DMS153 treated with DMSO at 0.1 percent for 48 hours (cell line): ENCODE results near the gene HS2ST1.
A peak's percentile ranks its signal among the peaks of the same experiment; 100 is the strongest.
"Not testable (repeated sequence)": the region's sequence is repeated elsewhere in the genome, so short reads cannot be mapped to it uniquely, and the experiment has no call there.

Experiments used
- DNase-seq: peaks from one replicate; lab custom pipeline; 2025; ENCODE audit not compliant: unreplicated experiment; lab: John Stamatoyannopoulos, UW

The HS2ST1 gene

DNA sequence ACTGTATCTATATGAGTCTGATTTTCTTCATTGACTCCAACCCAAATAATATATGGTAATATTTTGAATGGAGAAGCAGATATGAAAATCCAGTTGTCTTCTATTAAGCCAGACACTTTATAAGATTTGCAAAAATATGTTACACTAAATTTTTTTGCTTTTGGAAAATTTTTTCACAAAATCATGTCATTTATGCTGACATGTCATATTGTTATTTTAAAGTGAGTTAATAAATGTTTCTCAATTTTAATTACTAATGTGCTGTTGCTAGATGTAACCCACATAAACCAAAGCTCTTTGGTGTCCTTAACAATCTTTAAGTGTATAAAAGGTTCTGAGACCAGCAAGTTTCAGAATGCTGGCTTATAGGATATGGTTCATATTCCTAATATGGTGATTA, 142.5 kb downstream of the HS2ST1 start:
- no peak for DNase-seq

DNA sequence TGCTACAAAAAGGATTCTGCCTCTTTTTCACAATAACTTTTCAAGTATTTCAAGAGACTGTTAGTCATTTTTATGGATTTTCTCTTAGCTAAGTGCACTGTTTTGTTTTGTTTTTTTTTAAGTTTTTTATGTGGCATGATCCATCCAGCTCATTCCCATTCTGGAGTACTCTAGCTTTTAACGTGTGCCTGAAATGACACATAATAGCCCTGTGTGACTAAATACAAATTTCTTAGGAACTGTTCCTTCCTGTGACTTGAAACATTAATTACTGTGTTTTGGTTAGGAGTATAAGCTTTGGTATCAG, 143.9 kb downstream of the HS2ST1 start:
- no peak for DNase-seq

DNA sequence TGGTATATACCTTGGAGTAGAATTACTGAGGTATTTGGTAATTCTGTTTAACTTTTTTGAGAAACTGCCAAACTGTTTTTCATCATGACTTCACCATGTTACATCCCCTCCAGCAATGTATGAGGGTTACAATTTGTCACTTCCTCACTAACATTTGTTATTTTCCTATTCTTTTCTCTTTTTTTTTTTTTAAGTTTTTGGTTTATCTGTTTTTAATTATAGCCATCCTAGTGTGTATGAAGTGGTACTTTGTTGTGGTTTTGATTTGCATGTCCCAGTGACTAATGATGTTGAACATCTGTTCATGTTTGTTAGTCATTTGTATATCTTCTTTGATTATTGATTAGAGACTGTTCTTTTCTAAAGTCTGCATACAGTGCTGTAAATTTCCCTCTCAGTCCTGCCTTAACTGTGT, 147.3 kb downstream of the HS2ST1 start:
- no peak for DNase-seq

DNA sequence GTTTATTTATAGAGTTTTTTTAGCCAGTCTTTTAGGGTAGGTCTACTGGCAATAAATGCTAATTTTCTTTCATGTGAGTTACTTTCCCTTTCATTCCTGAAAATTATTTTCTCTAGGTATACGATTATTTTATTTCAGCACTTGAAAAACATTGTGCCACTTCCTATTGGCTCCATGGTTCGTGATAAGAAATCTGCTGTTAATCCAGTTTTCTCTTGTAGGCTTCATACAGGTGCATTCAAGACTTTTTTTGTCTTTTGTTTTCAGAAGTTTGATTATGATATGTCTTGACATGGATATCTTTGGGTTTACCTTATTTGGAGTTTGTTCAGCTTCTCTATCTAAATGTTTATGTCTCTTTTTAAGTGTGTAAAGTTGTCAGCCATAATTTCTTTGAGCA, 148.3 kb downstream of the HS2ST1 start:
- no peak for DNase-seq

DNA sequence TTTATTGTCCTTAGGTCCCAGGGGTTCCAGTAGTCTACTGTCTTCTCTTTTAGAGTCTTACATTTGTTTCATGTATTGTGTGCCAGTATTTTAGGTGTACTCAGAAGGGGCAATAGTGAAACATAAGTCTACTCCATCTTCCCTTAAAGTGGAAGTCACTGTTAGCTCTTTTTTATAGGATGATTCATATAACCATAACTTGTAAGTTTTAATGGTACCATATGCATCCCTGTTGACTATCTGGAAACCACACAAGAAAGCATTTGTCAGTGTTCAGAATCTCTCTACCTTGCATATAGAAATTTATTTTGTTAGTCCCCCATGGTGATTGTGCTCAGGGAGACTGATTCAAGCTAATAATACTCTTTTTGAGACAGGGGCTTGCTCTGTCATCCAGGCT, 149.9 kb downstream of the HS2ST1 start:
- no peak for DNase-seq

DNA sequence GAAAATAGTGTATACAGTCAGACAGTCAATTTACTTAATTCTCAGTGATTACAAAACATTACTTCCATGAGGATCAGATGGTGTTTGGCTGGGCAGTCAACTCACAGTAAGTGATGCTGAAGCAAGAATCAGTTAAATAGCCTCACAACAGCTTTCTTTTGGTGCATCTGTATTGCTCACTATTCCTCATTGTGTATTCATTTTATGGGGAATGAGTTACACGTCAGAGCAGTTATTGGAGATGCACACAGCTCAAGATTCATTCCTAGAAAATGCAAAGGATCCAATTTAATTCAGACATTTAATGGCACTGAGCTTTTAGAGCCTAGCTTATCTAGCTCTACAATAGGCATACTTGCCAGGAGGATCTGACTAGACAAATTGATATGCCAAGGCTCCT, 150.6 kb downstream of the HS2ST1 start:
- DNase-seq: no peak

DNA sequence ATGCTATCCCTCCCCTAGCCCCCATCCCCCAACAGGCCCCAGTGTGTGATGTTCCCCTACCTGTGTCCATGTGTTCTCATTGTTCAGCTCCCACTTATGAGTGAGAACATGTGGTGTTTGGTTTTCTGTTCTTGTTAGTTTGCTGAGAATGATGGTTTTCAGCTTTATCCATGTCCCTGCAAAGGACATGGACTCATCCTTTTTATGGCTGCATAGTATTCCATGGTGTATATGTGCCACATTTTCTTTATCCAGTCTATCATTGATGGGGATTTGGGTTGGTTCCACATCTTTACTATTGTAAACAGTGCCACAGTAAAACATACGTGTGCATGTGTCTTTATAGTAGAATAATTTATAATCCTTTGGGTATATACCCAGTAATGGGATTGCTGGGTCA, 152.3 kb downstream of the HS2ST1 start:
- not testable (repeated sequence) for DNase-seq

DNA sequence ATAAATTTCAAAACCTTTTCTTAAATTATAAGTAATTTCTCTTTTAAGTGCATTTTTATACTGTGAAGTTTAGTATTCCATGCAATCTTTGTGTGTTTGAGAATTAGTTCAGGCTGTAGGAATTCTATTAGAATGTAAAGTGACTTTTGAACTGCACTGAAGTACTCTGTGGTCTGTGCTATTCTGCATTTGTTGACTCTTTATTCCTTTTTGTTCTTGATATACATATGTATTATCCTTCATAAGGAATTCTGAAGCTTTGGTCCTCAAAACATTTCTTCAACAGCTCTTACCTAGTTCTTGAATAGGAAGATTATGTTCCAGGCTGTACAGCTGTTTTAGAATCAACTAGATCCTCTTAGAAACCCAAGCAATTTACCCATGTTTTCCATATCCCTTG, 158.0 kb downstream of the HS2ST1 start:
- no peak for DNase-seq

DNA sequence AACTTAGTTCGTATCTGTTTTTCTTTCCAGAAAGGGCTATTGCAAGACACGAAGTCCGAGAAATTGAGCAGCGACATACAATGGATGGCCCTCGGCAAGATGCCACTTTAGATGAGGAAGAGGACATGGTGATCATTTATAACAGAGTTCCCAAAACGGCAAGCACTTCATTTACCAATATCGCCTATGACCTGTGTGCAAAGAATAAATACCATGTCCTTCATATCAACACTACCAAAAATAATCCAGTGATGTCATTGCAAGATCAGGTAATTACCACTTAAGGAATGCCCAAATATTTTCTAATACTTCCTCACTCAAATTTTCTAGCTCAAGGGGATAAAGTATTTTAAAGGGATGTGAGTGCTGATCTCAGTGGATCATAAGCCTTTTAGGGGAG, 158.5 kb downstream of the HS2ST1 start:
- DNase-seq: no peak

DNA sequence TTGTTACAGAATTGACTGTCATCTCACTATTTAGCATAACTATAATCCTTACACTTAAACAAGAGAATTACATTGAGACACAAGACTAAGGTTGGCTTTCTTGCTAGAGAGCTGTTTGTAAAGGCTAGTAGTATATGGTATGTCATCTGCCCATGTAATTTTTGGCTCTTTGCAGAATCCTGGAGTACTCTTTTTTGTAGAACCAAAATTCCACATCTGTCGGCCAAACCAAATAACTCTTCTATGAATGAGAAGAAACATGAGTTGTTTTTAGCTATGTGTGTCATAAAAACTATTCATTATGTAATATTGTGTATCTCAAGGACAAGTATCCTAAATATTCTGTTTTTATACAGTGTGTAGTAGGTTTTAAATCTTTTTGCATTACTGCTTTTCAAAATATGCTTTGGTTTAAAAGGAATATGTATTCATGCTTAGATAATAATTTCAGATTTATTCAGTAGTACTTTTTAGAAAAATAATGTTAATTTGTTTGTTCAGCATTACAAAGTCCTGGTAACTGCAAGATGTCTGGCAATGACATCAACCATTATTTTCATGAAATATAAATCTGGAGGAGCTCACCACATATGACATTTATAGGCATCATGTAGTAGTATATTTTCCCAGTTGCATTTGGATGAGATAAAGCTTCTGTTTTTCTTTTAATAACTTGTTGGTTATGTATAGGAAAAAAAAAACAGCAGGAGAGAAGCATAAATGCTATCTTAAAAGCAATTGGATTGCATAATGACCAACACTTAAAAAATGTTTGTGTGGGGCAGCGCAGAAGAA, 159.8 kb downstream of the HS2ST1 start:
- DNase-seq: no peak

DNA sequence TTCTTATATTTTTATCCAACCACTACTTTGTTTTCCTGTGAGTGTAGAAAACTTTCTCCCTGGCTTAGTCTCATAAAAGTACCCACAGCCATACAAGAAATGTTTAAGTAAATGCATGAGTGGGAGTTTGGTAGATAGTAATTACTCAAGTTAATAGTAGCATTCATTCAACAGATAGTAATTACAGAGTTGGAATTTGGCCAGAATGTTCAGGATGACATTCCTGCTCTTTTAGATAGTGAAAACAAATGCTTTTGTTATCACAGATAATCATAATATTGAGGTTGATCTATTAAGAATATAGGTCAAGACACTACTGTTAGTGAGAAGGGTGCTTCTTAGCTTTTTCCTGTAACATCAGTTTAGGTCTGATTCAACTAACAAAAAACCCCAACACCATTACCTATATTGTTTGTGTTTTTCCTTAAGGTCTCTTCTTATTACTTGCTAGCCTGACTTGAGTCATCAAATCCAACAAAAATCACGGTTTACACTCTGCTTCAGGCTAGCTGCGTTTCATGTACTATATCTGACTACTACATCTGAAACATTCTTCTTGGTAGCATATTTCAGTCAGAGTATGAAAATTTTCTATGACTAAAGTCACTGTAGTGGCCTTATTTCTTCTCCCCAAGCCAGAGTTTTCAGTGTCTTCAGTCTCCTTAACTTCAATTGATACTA, 163.7 kb downstream of the HS2ST1 start:
- DNase-seq: no peak

DNA sequence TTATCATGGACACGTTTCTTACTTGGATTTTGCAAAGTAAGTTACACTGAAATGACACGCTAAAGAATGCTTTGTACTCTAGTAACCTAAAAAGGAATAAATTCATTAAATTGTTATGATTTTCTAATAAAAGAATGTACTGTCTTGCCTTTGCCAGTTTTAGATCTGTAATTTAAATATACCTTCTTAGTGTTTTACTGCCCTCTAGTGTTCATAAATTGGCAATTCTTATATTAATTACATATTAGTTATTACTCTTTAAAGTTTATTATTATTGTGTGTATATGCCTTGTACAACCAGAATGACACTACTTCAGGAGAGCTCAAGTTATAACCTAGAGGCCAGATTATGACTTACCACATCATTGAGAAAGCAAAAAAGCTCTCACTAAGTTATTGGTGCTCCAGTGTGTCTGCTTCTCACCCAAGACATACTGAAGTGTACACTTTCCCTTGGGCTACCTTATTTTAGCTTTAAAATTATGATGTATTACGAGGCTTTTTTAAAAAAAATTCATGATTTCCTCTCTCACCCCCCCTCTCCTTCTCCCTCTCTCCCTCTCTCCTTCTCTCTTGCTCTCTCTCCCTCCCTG, 169.9 kb downstream of the HS2ST1 start:
- DNase-seq: peak; percentile 18

DNA sequence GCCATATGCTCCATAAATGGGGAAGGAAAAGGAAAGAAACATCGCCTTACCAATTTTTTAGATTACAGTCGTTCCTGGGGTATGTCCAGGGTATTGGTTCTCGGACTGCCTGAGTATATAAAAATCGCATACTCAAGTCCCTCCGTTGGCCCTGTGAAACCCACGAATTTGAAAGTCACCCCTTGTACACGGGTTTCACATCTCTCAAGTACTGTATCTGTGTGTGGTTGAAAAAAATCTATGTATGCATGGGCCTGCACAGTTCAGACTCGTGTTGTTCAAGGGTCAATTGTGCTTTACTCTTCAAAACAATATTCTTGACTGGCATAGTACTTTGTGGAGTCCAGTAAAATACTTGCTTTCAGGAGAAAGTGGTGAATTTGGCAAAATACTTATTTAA, 171.7 kb downstream of the HS2ST1 start:
- DNase-seq: no peak

DNA sequence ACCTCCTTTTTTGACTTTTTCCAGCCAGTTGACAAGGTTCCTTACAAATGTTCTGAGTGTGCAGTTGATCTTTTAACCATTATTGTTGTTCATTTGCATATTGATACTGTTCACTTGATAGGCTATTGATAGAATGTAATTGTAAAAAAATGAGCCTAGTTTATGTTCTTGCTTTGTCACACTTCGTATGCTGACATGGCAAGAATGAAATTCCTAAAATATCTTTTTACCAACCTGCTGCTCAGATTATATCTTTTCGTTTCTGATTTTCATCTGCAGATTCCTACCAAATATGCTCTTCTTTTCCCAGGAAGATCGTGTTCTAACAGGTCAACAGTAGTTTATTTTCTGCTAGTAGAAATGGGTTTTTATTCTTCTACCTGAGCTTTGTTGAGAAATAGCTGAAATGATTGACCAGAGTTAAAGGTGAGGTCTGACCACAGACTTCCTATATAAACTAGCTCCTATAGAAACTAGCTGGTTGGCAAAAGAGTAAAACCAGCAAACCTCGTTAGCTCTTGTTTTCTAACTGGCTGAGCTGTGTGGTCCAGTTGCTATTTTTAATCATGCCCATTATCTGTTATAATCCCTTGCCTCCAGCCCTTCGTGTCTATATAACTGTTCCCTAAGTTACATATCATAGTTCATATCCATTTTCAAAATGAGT, 174.8 kb downstream of the HS2ST1 start:
- no peak for DNase-seq

DNA sequence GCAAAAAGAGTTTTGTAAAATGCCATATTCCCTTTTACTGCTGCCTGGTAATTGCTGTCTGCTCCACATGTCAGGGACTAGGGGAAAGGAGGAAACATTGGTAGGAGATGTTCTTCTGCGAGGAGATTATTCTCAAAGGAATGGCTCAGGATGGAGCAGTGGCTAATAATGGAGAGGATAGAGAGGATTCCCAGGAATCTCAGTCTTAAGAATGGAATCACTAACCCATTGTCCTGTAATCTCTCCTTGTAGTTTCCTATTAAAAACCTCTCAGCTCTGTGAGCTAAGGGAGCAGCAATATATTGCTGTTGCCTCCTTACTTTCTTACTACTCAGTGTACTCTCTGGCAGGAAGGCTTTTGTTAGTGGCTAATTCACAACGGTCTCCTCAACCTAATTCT, 175.4 kb downstream of the HS2ST1 start:
- DNase-seq: no peak

DNA sequence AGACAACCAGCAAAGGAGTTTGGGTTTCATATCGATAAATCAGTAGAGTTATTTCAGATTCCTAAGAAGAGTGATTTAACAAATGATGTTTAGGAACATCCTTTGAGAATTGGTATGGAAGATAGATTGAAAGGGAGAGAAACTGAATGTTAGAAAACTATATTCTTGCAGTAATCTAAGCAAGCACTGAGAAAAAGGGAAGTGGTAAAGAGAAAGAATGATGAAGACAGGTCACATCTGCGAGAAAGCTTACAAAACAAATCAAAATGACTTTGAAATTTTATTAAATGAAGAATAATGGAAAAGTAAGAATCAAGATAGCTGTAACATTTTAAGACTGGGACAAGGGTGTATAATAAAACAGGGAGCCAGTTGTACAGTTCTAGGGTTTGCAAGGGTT, 177.0 kb downstream of the HS2ST1 start:
- DNase-seq: no peak

DNA sequence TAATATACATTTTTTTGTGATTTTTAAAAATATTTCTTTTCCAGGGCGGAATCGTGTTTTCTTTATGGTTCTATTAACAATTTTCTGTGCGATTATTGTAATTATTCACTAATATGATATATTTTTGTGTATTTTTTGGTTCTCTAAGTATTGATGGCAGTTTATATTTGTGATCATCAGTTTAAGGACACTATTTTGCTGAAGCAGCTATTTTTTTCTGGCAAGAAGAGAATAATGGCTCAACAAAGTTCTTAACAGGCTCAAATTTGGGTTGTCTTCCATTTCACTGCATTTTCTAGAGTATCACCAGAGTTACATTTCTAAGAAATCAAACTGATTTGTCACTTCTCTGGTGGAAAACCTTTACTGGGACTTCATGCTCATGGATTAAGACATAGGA, 178.4 kb downstream of the HS2ST1 start:
- no peak for DNase-seq

DNA sequence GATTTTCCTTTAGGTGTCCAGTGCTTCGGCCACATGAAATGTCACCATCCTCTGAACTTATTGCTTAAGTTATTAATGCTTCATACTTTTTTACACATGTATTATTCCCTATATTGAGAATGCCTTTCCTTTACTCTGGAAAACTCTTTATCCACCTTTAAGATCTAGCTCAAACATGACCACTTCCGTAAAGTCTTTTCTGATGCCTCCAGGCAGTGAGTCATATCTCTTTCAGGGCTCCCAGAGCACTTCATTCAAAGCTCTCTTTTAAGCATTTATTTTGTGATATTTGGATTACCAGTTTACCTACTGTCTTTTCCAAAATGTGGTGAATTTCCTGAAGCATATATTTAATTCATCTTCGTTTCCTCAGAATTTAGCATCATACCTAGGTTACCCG, 178.9 kb downstream of the HS2ST1 start:
- no peak for DNase-seq

DNA sequence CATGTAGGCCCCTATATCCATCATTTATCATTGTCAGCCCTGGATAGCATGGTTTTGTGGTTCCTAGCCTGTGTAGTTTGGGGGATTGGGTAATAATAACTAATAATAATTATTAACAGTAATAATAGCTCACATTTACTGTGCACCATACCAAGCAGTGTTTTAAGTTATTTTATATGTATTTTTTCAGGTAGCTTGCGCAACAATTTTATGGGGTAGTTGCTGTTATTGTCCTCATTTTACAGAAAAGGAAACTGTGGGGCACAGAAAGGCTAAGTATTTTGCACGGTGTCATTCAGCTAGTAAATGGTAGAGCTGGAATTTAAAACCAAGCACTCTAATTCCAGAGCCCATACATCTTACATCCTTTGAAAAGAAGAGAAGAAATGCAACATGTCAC, 179.8 kb downstream of the HS2ST1 start:
- DNase-seq: no peak

DNA sequence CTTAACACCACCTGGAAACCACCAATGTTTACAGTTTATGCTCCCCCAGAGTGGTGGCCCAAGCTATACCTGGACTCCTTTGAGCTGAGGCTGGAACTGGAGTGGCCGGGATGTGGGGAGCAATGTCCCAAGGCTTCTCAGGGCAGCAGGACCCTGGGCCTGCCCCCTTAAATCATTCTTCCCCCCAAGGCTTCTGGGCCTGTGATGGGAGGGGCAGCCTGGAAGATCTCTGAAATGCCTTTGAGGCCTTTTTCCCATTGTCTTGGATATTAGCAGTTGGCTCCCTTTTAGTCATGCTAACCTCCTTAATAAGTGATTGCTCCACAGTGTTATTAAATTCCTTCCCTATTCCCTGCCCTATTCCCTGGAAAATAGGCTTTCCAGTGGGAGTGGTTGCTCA, 185.8 kb downstream of the HS2ST1 start:
- no peak for DNase-seq

DNA sequence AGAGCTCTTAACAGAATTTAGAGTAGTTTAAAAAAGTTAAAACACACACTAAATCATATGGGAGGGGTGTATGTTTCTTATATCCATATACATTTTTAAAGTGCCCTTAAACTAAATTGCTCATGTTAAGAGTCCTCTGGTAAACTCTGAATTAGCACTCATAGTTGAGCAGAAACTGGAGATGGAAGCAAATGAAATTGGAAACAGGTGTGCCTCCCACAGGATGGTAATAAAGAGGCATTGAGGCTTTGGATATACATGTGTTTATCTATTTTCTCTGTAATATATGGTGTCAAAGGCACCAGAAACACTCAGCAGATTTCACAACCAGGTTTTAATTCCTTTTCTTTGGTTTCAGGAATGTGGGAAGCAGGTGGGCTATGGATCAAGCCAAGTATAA, 188.6 kb downstream of the HS2ST1 start:
- no peak for DNase-seq

DNA sequence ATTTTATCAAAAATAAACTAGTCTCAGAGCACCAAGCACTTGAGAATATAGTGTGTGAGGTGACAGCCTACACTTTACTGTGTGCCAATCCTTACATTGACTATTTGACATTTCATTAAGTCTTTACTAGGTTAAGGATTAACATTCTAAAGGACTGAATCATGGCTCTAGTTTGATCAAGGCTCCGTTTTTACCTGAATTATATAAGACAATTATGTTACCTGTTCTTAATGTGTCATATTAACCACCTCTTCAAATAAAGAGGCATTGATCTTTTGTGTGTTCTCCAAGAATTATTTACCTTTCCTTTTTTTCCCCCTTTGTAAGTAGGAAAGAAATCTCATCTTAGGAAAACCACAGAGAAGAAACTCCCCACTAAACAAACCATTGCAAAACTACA, 189.7 kb downstream of the HS2ST1 start:
- DNase-seq: no peak
